ENCODE results near the gene VIM.

The VIM gene

DNA sequence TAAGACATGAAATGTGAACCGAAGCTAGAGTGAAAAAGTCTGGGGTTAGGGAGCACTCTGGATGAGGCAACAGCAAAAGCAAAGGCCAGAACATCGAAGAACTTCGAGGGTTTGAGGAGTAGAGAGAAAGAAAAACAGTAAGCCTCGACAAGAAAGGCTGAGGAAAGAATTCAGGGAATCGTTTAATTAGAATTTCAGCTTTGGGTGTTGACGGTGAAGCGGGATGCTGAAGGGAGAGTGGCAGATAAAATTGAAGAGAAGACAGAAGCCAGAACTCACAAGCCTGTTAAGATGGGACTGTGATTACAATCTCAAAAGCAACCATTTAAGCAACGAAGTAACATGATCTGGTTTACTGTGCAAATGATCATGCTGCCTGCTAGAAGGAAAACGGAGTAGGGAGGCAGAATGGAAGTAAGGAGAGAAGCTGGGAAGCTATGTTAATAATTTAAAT lies 28.7 kb upstream of the VIM start (continued):
- TF ChIP-seq, protein P1, sequence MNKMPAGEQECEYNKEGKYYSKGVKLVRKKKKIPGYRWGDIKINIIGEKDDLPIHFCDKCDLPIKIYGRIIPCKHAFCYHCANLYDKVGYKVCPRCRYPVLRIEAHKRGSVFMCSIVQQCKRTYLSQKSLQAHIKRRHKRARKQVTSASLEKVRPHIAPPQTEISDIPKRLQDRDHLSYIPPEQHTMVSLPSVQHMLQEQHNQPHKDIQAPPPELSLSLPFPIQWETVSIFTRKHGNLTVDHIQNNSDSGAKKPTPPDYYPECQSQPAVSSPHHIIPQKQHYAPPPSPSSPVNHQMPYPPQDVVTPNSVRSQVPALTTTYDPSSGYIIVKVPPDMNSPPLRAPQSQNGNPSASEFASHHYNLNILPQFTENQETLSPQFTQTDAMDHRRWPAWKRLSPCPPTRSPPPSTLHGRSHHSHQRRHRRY (tag by site-specific recombination; IDR thresholded peaks at IDR 0.05) = no peak
- TF ChIP-seq ZFP41 (tag by site-specific recombination; IDR thresholded peaks at IDR 0.05; ENCODE audit: borderline replicate concordance) = no peak

DNA sequence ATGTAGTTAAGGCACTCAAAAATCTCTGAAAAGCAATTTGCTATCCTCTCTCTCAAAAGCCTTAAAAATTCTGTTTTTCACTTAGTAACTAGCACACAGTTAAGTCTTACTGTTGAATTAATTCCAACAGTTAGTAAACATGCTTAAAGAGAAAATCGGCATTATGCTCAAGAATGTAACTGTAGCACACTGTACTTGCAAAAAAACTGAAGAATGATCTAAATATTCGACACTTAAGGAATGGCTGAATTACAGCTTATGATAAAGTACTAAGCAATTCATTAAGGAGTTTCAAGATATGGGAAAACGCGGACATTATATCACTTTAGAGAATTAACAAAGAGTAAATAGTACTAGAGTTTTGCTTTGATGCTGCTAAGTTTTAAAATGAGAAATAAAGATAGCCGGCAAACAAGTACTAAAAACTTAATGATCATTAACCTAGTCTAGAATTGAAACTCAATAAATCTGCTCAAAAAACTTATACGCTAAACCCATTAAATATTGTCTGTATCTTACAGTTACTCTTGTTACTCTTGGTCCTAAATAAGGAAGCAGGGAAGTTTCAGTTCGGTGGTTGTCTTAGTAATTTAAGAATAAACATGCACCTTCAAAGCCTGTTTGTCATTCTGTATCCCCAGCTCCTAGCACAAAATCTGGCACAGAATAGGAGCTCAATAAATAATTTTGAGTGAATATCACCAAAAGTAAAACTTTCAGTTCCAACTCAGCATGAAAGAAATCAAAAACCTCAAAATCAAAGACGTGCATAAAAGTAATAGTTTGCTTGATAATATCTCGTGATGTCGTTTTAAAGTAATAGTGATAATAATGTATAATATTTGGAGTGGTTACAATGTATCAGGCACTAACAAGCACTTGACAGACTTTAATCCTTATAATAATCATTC lies 27.8 kb upstream of the VIM start:
- CTCF ChIA-PET = interaction anchor here (0.6 to 1.1 kb wide), 5 partner anchors 27 to 138 kb away, joined by 3 read pairs; no protein-coding TSS in a partner anchor
- H3K4me3 ChIP-seq (ENCODE audit: low read depth, low read length) = peak overlapping the region; percentile 76
- POLR2A ChIA-PET = interaction anchor here (1.4 to 3.7 kb wide), 5 partner anchors 21 to 383 kb away, joined by 4 to 78 read pairs (median 10); partner anchors contain the start of genes RSU1 and VIM
- H3K27ac ChIP-seq (ENCODE audit: extremely low read depth, low read depth, low read length) = peak overlapping the region; percentile 87
- H3K4me1 ChIP-seq (ENCODE audit: control insufficient read depth, insufficient read depth, low read length) = peaks cover 4% of the 10 kb centered on the region; the same call in 1 of the 2 replicates
- TF ChIP-seq ZNF335 (tag by site-specific recombination; conservative IDR thresholded peaks at IDR 0.05) (peak; percentile 59; the same call in 1 of the 2 replicates), PRDM1 (tag by site-specific recombination; IDR thresholded peaks at IDR 0.05) (peak; percentile 83)
- TF ChIP-seq, protein P2, sequence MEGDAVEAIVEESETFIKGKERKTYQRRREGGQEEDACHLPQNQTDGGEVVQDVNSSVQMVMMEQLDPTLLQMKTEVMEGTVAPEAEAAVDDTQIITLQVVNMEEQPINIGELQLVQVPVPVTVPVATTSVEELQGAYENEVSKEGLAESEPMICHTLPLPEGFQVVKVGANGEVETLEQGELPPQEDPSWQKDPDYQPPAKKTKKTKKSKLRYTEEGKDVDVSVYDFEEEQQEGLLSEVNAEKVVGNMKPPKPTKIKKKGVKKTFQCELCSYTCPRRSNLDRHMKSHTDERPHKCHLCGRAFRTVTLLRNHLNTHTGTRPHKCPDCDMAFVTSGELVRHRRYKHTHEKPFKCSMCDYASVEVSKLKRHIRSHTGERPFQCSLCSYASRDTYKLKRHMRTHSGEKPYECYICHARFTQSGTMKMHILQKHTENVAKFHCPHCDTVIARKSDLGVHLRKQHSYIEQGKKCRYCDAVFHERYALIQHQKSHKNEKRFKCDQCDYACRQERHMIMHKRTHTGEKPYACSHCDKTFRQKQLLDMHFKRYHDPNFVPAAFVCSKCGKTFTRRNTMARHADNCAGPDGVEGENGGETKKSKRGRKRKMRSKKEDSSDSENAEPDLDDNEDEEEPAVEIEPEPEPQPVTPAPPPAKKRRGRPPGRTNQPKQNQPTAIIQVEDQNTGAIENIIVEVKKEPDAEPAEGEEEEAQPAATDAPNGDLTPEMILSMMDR (tag by site-specific recombination; IDR thresholded peaks at IDR 0.05) = no peak
- H3K36me3 ChIP-seq (ENCODE audit: control insufficient read depth in 2 of 2, insufficient read depth in 1 of 2, low read length in 2 of 2) = no peaks in the 10 kb centered on the region
- no peaks in the 10 kb centered on the region for H3K9me3 ChIP-seq (ENCODE audit: control insufficient read depth, insufficient read depth, low read depth, low read length)

DNA sequence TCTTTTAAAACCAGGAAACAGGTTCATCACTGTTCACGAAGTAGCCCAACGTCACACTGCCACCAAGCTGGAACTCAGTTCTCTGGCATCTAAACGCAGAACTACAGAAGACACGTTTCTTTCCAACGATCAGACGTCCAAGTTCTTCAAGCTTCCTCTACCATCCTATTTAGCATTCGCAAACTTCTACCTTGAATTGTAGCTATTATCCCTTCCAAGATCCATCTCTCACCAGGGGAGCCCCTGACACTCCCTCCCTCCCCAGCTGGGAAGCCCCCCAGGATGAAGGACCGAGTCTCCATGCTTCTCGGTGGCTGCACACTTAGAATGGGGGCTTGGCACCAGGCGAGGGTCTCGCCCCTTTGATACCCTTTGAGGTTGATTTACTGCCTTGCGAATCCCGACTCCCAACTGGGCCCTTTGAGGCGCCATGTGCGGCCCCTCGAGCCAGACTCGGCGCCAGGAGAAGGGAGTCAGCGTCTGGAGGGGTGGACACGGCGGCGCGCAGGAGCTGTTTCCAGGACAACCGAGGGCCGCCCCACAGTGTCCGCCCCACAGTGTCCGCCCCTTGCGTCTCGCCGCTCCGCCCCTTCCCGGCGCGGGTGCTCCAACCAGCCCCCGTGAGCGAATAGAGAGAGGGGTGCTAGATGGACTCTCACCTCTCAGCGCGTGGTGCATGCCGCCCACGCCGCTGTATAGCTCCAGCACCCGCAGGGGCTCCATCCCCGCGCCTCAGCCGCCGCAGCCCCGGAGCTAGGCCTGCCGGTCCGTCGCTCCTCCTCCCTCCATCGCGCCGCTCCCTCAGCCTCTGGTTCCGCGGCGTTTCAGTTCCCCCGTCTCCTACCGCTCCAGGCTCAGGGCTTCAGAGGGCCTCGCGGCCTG lies 26.9 kb upstream of the VIM start, which contains the start of gene TRDMT1:
TSS of gene TRDMT1 (minus strand) at position 761 of the 882 bp plus-strand sequence. CDS start at position 723, 38 bp downstream.
- CTCF ChIA-PET = interaction anchor here (0.6 to 1.3 kb wide), 5 partner anchors 22 to 1320 kb away, joined by 3 read pairs; no protein-coding TSS in a partner anchor
- Histone ChIP-seq H3K9me3 (ENCODE audit: control insufficient read depth, insufficient read depth, low read depth, low read length) (no peaks in the 10 kb centered on the region), H3K36me3 (ENCODE audit: control insufficient read depth in 2 of 2, insufficient read depth in 1 of 2, low read length in 2 of 2) (no peaks in the 10 kb centered on the region), H3K4me1 (ENCODE audit: control insufficient read depth, insufficient read depth, low read length) (peaks cover 4% of the 10 kb centered on the region; the same call in 1 of the 2 replicates), H3K4me3 (ENCODE audit: low read depth, low read length) (peak within 1 kb of the TSS; percentile 76), H3K27ac (ENCODE audit: extremely low read depth, low read depth, low read length) (peak within 1 kb of the TSS; percentile 87)
- POLR2A ChIA-PET = interaction anchor here (0.5 to 3.7 kb wide), 14 partner anchors 13 to 1458 kb away, joined by 3 to 78 read pairs (median 5); partner anchors contain the start of genes RSU1 and VIM
- TF ChIP-seq ZNF223 (tag by site-specific recombination; IDR thresholded peaks at IDR 0.05) = no peak
- peak; percentile 99 for TF ChIP-seq ZFP37 (tag by site-specific recombination; IDR thresholded peaks at IDR 0.05)
- TF ChIP-seq, protein P3, sequence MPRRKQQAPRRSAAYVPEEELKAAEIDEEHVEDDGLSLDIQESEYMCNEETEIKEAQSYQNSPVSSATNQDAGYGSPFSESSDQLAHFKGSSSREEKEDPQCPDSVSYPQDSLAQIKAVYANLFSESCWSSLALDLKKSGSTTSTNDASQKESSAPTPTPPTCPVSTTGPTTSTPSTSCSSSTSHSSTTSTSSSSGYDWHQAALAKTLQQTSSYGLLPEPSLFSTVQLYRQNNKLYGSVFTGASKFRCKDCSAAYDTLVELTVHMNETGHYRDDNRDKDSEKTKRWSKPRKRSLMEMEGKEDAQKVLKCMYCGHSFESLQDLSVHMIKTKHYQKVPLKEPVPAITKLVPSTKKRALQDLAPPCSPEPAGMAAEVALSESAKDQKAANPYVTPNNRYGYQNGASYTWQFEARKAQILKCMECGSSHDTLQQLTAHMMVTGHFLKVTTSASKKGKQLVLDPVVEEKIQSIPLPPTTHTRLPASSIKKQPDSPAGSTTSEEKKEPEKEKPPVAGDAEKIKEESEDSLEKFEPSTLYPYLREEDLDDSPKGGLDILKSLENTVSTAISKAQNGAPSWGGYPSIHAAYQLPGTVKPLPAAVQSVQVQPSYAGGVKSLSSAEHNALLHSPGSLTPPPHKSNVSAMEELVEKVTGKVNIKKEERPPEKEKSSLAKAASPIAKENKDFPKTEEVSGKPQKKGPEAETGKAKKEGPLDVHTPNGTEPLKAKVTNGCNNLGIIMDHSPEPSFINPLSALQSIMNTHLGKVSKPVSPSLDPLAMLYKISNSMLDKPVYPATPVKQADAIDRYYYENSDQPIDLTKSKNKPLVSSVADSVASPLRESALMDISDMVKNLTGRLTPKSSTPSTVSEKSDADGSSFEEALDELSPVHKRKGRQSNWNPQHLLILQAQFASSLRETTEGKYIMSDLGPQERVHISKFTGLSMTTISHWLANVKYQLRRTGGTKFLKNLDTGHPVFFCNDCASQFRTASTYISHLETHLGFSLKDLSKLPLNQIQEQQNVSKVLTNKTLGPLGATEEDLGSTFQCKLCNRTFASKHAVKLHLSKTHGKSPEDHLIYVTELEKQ (tag by site-specific recombination; IDR thresholded peaks at IDR 0.05; ENCODE audit: borderline replicate concordance) = peak; percentile 81
- peak; percentile 82; the same call in 1 of the 2 replicates for TF ChIP-seq ZNF394 (tag by site-specific recombination; IDR thresholded peaks at IDR 0.05; ENCODE audit: borderline replicate concordance)
- no peak for TF ChIP-seq ZNF777 (tag by site-specific recombination; IDR thresholded peaks at IDR 0.05; ENCODE audit: borderline replicate concordance)
- no peak; the same call in 1 of the 2 replicates for TF ChIP-seq HOXA7 (CRISPR knock-in tag; IDR thresholded peaks at IDR 0.05; ENCODE audit: borderline replicate concordance)
- TF ChIP-seq ZBTB48 (tag by site-specific recombination; IDR thresholded peaks at IDR 0.05) = peak; percentile 89
- no peak for TF ChIP-seq ZNF433 (tag by site-specific recombination; IDR thresholded peaks at IDR 0.05; ENCODE audit: low read depth)
- peak; percentile 89 for TF ChIP-seq ZEB2 (tag by site-specific recombination; IDR thresholded peaks at IDR 0.05)
- TF ChIP-seq SCRT2 (tag by site-specific recombination; IDR thresholded peaks at IDR 0.05) = no peak
- TF ChIP-seq, protein P4, sequence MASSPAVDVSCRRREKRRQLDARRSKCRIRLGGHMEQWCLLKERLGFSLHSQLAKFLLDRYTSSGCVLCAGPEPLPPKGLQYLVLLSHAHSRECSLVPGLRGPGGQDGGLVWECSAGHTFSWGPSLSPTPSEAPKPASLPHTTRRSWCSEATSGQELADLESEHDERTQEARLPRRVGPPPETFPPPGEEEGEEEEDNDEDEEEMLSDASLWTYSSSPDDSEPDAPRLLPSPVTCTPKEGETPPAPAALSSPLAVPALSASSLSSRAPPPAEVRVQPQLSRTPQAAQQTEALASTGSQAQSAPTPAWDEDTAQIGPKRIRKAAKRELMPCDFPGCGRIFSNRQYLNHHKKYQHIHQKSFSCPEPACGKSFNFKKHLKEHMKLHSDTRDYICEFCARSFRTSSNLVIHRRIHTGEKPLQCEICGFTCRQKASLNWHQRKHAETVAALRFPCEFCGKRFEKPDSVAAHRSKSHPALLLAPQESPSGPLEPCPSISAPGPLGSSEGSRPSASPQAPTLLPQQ (tag by site-specific recombination; IDR thresholded peaks at IDR 0.05) = peak; percentile 93
- TF ChIP-seq ZNF426 (tag by site-specific recombination; IDR thresholded peaks at IDR 0.05) = no peak
- TF ChIP-seq, protein P5, sequence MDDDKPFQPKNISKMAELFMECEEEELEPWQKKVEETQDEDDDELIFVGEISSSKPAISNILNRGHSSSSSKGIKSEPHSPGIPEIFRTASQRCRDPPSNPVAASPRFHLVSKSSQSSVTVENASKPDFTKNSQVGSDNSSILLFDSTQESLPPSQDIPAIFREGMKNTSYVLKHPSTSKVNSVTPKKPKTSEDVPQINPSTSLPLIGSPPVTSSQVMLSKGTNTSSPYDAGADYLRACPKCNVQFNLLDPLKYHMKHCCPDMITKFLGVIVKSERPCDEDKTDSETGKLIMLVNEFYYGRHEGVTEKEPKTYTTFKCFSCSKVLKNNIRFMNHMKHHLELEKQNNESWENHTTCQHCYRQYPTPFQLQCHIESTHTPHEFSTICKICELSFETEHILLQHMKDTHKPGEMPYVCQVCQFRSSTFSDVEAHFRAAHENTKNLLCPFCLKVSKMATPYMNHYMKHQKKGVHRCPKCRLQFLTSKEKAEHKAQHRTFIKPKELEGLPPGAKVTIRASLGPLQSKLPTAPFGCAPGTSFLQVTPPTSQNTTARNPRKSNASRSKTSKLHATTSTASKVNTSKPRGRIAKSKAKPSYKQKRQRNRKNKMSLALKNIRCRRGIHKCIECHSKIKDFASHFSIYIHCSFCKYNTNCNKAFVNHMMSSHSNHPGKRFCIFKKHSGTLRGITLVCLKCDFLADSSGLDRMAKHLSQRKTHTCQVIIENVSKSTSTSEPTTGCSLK (tag by site-specific recombination; IDR thresholded peaks at IDR 0.05) = no peak

Data from HEK293 (cell line).